ENCODE data around the gene ANXA11. TPM values are rescaled to one million over a fixed set of nuclear protein-coding genes. Genes with fewer than 3 reads are reported as not detected.

ANXA11 gene
- total and polyA plus RNA-seq, 2 experiments from 2014 or later, result 42.3 to 70.0 TPM

GRCh38 chr10:80158598-80159127 lies 46.7 kb downstream of the ANXA11 start:
- H3K27me3 Mint-ChIP-seq (ENCODE audit: insufficient read depth, low read depth, poor library complexity), result peaks cover 9% of the 10 kb centered on the region
- H3K27ac ChIP-seq (ENCODE audit: low read depth), result no peak overlapping the region
- no peaks in the 10 kb centered on the region for H3K9me3 Mint-ChIP-seq
- H3K9me2 ChIP-seq (ENCODE audit: insufficient read depth), result no peaks in the 10 kb centered on the region
- no peaks in the 10 kb centered on the region for H3K79me2 ChIP-seq (replicated peaks; ENCODE audit: insufficient read depth)
- ATAC-seq, result no peak
- no peaks in the 10 kb centered on the region for H3K27me3 ChIP-seq (ENCODE audit: insufficient read depth)
- H2AFZ ChIP-seq, result no peak overlapping the region
- H3K4me3 ChIP-seq, result no peak overlapping the region
- TF ChIP-seq STAT1 (IDR thresholded peaks at IDR 0.05; ENCODE audit: unreplicated experiment), result no peak
- no peak for TF ChIP-seq CTCF (conservative IDR thresholded peaks at IDR 0.05; ENCODE audit: low read depth in 2 of 2)
- H3K36me3 ChIP-seq (ENCODE audit: insufficient read depth), result no peaks in the 10 kb centered on the region
- H4K20me1 ChIP-seq (replicated peaks; ENCODE audit: insufficient read depth), result no peaks in the 10 kb centered on the region
- no peak overlapping the region for H3K4me2 ChIP-seq
- no peak overlapping the region for H3K4me3 Mint-ChIP-seq
- H3K36me3 Mint-ChIP-seq (ENCODE audit: low read depth), result peaks cover 35% of the 10 kb centered on the region
- H3K27ac Mint-ChIP-seq, result no peak overlapping the region
- no peaks in the 10 kb centered on the region for H3F3A ChIP-seq (replicated peaks; ENCODE audit: low read depth)
- H3K4me1 ChIP-seq (ENCODE audit: insufficient read depth), result peaks cover 9% of the 10 kb centered on the region; the same call in 1 of the 2 replicates
- DNase-seq (ENCODE audit: low spot score), result no peak
- H3K4me1 Mint-ChIP-seq, result peaks cover 16% of the 10 kb centered on the region

GRCh38 chr10:80158126-80158525 lies 47.2 kb downstream of the ANXA11 start:
- Histone ChIP-seq H3K36me3 (ENCODE audit: insufficient read depth) (no peaks in the 10 kb centered on the region), H3K4me3 (no peak overlapping the region), H3K27me3 (ENCODE audit: insufficient read depth) (no peaks in the 10 kb centered on the region), H3F3A (replicated peaks; ENCODE audit: low read depth) (no peaks in the 10 kb centered on the region), H3K4me1 (ENCODE audit: insufficient read depth) (peaks cover 9% of the 10 kb centered on the region; the same call in 1 of the 2 replicates), H4K20me1 (replicated peaks; ENCODE audit: insufficient read depth) (no peaks in the 10 kb centered on the region), H2AFZ (no peak overlapping the region), H3K27ac (ENCODE audit: low read depth) (no peak overlapping the region), H3K4me2 (no peak overlapping the region), H3K79me2 (replicated peaks; ENCODE audit: insufficient read depth) (no peaks in the 10 kb centered on the region), H3K9me2 (ENCODE audit: insufficient read depth) (no peaks in the 10 kb centered on the region)
- TF ChIP-seq STAT1 (IDR thresholded peaks at IDR 0.05; ENCODE audit: unreplicated experiment) (no peak), CREB1 (CRISPR knock-in tag; IDR thresholded peaks at IDR 0.05; ENCODE audit: low read depth) (no peak)
- ATAC-seq, result no peak
- Mint-ChIP-seq H3K27me3 (ENCODE audit: insufficient read depth, low read depth, poor library complexity) (peaks cover 9% of the 10 kb centered on the region), H3K9me3 (no peaks in the 10 kb centered on the region), H3K36me3 (ENCODE audit: low read depth) (peaks cover 34% of the 10 kb centered on the region), H3K4me3 (no peak overlapping the region), H3K27ac (no peak overlapping the region), H3K4me1 (peaks cover 16% of the 10 kb centered on the region)
- DNase-seq (ENCODE audit: low spot score), result no peak

- Mint-ChIP-seq H3K9me3 (no peaks in the 10 kb centered on the region), H3K27me3 (ENCODE audit: insufficient read depth, low read depth, poor library complexity) (peaks cover 9% of the 10 kb centered on the region), H3K27ac (no peak overlapping the region), H3K36me3 (ENCODE audit: low read depth) (peaks cover 34% of the 10 kb centered on the region), H3K4me1 (peaks cover 16% of the 10 kb centered on the region), H3K4me3 (no peak overlapping the region)
- Histone ChIP-seq H3K9me2 (ENCODE audit: insufficient read depth) (no peaks in the 10 kb centered on the region), H3K4me1 (ENCODE audit: insufficient read depth) (peaks cover 9% of the 10 kb centered on the region; the same call in 1 of the 2 replicates), H4K20me1 (replicated peaks; ENCODE audit: insufficient read depth) (no peaks in the 10 kb centered on the region), H3K79me2 (replicated peaks; ENCODE audit: insufficient read depth) (no peaks in the 10 kb centered on the region), H3K27me3 (ENCODE audit: insufficient read depth) (no peaks in the 10 kb centered on the region), H3K4me2 (no peak overlapping the region), H3K36me3 (ENCODE audit: insufficient read depth) (no peaks in the 10 kb centered on the region), H3K4me3 (no peak overlapping the region), H3K27ac (ENCODE audit: low read depth) (no peak overlapping the region), H2AFZ (no peak overlapping the region), H3F3A (replicated peaks; ENCODE audit: low read depth) (no peaks in the 10 kb centered on the region)
- TF ChIP-seq ZNF114 (CRISPR knock-in tag; IDR thresholded peaks at IDR 0.05) (no peak), CREB1 (CRISPR knock-in tag; IDR thresholded peaks at IDR 0.05; ENCODE audit: low read depth) (no peak), ETS1 (IDR thresholded peaks at IDR 0.05) (no peak), EZH2 (IDR thresholded peaks at IDR 0.05; ENCODE audit: low read depth, unreplicated experiment) (no peak), CTCF (conservative IDR thresholded peaks at IDR 0.05; ENCODE audit: low read depth in 2 of 2) (no peak), STAT1 (IDR thresholded peaks at IDR 0.05; ENCODE audit: unreplicated experiment) (no peak), ZNF331 (CRISPR knock-in tag; IDR thresholded peaks at IDR 0.05; ENCODE audit: low read depth) (no peak), JUNB (IDR thresholded peaks at IDR 0.05; ENCODE audit: unreplicated experiment) (no peak)
- ATAC-seq, result no peak
- DNase-seq (ENCODE audit: low spot score), result no peak
Measured at GRCh38 chr10:80157561-80157960, 47.8 kb downstream of the ANXA11 start.

All from GM23338 (cell line).